HG03066 (cell line): ENCODE measurements around the gene LDB2.

Experiments
- ATAC-seq: cut with Tn5 transposase; IDR thresholded peaks from one replicate; pipeline ENCODE4 v1.9.1; 2021; ENCODE audit warnings: low read depth; ENCODE audit not compliant: unreplicated experiment

Gene LDB2

DNA sequence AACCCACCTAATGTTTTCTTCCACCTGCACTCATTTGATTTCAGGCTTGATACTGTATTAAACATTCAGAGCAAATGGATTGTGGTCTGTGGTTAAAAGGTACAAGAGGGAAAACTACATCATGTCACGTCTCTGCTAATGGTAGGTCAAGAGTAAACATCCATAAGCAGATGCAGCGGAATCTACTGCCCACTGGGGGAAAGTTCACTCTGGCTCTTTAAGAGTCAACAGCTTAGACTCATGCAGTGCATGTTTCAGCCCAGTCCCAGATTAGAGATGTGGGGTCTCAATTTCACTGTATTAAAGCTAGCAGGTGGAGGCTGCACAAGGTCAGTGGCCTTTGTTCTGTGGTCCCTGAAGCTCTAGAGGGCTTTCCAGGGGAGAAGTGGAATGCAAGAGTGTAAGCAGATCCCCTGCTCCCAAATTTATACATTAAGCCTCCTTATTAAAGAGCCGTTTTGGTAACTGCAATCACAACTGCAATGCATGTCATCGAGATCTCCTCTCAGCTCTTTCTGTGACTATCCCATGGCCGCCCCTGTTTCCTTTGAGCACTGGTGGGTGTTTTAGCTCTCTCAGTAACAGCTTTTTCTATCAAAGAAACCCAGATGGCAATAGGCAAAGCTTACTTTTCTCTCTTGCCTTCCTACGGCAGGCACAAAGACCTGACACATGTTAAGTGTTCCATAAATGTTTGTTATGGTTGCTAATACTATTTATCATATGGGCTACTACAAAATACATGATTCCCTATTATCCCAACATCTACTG is 53.4 kb downstream of the LDB2 start:
- ATAC-seq = no peak

DNA sequence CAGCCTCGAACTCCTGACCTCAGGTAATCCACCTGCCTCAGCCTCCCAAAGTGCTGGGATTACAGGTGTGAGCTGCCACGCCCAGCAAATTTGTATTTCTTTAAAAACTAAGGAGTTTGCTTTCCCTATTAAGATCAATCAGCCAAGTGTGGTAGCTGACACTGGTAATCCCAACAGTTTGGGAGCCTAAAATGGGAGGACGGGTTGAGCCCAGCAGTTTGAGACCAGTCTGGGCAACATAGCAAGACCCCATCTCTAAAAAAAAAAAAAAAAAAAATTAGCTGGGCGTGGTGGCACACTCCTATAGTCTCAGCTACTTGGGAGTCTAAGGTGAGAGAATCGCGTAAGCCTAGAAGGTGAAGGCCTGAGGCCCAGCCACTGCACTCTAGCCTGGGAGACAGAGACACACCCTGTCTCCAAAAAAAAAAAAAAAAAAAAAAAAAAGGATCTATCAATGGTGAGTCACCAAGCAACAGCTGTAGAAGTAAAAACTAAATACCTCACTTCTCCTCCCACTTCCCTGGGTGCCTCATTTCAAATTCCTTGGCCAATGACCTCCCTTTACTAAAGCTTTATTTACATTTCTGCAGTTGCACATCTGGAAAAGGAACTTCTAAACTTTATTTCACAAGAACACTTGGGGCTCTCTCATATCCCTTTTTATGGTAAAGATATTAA is 54.5 kb downstream of the LDB2 start:
- ATAC-seq = no peak

DNA sequence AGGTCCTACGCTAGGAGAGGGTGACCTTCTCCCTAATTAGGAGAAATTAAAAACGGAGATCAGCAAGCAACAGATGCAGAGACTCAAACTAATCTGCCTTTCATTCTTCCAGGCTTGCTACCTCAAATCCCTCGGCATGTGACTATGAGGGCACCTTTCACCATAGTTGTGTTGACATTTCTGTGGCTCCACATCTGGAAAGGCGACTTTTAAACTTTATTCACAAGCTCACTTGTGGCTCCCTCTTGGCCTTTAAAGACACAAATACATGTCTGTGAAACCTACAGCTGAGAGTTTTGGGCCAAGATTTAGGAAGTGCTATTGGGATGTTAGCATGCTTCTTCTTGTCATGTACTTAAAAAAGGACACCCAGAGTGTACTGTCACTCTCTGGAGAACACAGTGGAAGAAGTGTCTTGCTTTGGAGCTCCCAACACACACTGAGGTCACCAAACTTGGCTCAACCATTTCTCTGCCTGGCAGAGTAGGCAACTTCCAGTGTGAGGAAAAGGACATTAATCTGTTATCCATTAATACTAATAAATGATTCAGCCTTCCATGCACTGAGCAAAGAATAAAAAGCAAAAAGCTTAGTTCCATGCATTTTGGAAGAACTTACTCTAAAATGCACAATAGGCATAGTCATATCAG is 60.1 kb downstream of the LDB2 start:
- no peak for ATAC-seq

DNA sequence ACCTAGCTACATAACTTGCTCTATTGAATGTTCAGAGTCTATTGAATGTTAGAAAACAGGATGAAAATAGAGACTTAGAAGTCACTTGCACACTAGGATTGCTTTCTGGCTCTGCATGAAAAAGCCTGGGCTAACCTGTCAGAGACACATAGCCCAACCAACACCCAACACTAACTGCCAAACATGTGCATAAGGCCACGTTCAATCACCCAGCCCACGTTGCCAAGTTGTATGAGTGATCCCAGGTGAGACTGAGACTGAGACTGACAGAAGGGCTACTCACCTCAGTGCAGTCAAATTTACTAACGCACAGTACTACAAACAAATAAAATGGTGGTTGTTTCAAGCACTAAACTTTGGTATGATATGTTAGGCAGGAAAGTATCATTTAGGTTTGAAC is 61.0 kb downstream of the LDB2 start:
- no peak for ATAC-seq

DNA sequence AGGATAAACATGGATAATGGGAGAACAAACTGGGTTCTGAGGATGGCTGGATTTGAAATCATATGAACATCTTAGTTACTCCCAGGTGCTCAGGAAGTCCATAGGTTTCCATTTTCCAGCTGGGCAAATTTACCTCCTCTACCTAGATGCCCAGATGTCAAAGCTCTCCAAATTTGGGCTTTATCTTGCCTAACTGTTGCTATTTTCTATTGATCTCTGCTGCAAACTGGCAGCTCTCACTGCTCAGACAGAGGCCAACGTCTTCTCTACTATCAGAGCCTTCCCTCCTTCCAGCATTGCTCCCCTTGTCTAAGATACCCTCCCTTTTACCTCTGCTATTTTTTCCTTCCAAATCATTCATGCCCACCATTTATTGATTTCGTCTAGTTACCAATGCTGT is 62.1 kb downstream of the LDB2 start:
- no peak for ATAC-seq

DNA sequence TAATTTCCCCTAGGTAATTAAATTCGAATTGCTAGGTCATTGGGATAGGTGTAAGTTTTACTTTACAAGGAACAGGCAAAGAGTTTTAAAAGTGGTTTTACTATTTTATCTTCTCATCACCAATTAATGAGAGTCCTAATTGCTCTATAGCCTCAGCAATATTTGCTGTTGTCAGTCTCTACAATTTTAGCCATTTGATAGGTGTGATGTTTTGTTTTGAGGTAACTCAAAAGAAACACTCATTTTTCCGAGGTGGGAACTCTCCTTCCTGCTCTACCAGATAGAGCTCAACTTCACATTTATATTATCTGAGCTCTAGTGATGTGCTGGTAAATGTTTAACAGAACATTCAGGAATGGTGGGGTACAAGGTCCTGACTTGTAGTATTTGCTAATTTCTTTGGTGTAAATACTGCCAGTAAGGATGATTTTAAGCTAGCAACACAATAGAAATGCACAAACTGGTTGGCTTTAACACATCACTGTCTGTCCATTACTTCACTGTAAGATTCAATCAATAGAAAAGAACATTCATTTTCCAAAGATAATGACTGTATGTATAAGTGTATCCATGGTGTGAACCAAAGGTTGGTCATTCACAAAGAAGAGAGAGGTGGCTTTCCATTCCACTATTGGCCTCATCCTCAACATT is 62.7 kb downstream of the LDB2 start:
- ATAC-seq = no peak

DNA sequence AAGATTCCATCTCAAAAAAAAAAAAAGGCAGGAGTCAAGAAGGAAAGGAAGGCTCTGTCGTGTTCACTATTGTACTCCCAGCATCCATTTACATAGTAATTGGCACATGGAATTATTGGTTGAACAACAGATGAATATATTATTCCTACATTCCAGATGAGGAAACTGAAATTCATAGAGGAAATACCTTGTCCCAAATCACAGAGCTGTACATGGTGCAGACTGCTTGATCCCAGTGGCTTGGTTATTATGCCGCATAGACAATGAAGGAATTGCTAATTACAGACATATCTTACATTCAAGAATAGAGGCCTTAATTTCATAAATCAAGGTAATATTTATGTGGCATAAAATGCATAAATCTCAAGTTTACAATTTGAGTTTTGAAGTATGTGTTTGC is 63.6 kb downstream of the LDB2 start:
- ATAC-seq = no peak

DNA sequence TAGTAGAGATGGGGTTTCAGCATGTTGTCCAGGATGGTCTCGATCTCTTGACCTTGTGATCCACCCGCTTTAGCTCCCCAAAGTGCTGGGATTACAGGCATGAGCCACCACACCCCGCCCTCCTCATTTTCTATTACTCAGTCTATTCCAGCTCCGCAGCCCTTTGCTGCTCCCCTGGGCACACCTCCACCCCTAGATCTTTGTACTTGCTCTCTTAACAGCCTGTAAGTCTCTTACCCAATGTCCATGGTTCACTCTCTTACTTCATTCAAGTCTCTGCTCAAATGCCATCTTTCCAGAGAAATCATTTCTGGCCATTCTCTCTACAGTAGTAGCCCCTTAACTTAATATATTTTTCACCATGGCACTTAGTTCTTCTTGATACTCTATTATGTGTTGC is 64.7 kb downstream of the LDB2 start:
- no peak for ATAC-seq

DNA sequence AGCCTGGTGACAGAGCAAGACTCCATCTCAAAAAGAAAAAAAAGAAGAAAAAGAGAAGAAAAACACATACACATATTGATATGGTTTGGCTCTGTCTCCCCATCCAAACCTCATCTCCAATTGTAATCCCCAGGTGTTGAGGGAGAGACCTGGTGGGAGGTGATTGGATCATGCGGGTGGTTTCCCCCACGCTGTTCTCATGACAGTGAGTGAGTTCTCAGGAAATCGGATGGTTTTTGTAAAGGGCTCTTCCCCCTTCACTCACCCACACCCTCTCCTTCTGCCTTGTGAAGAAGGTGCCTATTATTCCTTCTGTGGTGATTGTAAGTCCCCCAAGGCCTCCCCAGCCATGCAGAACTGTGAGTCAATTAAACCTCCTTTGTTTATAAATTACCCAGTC is 68.4 kb downstream of the LDB2 start:
- no peak for ATAC-seq

DNA sequence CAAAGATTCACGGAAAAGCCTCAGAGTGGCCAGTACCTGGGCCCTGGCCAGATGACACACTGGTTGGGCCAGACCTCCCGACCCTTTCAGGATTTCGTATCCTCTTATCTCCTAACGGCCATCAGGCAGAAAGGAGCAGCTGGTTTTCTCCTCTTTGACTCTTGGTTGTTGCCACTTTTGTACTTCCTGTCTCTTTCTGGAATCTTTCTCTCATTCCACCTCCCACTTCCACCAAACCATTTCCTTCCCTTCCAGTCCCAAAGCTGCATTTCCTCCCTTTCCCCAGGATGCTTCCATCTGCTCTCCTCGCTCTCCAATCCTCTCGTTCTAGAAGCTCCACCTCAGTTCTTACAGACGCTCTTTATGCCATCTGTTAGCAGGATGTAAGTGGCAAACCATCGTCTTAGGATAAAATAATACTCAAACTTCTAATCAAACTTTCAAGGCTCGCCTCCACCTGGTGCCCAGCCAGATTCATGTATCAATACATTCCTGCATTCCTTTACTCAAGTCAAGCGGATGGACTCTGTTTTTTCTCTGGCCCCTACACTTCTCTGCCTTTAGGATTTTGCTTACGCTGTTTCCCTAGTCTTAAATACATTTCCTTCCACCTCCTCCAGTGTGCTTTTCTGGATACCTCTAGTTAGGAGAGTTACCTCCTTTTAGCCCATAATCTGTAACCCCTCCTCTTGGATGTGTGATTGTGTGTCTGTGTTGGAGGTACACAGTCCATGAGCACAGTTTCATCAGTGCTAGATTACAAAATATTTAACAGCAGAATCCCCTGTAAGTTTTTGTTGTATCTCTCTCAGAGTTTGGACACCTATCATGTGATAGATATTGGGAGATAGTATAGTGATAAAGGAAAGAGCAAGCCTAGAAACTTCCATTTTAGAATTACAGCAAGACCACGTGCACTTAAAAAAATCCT is 70.4 kb downstream of the LDB2 start:
- no peak for ATAC-seq

DNA sequence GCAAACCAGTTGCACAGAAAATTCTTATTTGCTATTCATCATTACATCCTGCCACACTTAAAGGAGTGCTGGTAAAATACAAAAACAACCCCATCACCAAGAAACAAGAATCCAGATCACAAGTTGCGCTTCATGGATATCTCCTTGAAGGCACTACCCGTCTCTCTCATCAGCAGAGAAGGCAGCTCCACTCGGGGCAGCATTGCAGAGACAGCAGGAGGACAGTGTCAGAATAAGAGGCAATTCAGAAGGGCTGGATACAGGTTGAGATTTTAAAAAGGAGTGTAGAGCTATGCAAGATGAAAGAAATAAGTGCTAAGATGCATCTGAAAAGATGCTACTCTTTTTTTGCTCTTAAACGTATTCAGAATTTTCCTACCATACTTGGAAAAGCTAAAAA is 71.4 kb downstream of the LDB2 start:
- ATAC-seq = no peak

DNA sequence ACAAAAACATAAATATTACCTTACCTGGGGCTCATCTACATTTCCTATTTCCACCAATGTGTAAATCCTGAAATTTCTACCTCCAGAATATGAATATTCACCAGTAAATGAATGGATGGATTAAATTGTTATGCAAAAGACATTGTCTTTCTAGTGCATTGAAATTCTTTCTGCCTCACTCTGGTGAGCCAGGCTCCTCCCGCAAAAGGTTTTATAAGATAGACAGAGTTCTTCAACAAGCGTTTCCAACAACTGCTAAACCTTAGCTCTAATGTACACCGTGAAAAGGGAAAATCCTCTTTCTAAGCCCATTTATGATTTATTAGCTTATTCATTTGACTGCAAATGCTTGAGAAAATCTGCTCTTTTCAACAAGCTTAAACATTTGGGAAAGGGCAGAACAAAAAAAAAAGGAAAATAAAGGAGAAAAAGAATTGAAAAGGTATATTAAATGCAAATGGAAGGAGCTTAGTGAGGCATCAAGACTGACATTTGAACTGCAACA is 72.0 kb downstream of the LDB2 start:
- no peak for ATAC-seq

DNA sequence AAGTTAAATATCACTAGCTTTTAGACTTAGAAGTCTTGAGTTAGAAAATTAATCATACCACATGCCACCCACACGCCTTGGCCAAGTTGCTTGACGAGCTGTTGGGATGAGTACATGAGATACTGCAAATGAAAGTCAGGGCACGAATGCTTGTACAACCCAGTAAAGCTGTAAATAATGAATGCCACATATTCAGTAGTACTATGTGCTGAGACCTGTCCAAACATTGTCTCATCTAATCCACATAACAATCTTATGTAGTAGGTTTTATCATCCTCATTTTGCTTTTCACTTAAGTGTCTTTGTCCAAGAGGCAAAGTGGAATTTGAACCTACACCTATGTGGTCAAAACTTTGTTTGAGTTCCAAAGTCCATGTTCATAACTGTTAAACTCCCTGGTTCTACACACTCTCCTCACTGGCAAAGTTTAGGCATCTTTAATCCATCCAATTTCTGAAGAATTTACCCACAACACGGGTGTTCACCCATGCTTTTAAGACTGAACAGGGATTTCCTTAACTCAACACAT is 74.1 kb downstream of the LDB2 start:
- no peak for ATAC-seq

DNA sequence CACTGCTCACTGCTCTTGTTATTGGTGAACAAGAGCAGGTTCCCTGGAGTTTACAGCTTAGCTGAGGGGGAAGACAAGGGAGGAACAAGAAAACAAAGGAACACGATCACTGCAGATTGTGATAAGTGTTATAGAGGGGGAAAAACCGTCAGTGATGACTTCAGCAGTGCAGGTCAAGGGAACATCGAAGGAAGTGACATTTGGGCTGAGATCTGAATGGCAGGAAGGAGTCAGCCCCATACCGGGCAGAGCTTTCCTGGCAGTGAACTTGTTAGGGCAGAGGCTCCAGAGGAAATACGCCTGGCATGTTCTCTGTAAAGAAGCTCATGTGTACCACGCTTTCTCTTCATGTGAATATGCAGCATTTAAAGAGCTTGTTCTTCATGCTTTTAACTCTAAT is 78.1 kb downstream of the LDB2 start:
- no peak for ATAC-seq

DNA sequence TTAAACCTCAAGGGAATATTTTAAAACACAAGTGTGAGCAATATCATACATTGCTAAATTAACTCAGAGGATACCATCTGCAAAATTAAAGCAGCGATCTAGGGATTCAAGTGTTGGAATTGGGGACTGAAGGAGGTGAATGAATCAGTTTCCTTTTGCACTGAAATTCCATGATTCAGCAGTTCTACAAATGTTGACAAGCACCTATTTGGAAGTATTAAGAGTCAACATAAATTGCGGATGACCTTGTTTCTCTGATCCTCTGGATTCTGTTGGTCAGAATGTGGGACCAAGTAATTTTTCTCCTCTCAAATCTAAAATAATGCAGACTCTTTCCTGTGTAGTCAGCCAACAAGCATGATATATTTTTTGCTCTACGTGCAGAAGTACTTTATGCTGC is 78.8 kb downstream of the LDB2 start:
- ATAC-seq = no peak

DNA sequence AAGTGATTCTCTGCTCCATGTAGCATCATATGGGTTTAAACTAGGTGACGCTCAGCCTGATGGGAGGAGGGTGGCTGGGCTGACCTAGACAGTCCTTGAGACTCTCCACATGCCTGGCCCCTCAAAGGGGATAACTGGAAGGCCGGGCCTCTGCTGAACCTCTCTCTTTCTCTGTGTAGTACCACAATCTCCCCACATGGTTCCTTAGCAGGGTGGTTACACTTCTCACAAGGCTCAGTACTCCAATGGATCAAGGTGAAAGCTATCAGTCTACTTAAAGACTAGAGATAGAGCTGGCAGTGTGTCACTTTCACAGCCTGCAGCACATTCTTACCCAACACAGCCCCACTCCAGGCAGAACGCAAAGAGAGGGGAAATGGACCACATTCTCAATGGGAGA is 80.4 kb downstream of the LDB2 start:
- ATAC-seq = no peak

DNA sequence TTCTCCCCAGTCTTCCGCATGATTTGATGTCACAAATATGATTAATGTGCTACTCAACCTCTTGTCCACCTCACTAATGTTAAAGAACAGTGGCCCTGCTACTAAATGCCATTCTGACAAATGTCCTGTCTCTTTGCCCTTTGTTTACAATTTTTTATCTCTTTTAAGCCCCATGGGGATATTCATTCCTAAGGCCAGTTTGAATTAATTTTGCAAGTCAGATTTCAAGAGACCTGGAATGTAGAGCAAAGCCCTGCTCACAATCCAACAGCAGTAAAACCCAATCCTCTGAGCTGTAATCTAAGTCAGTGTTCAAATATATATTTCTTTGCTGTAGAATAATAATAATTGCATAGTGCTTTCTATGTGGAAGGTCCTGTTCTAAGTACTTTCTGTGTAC is 81.2 kb downstream of the LDB2 start:
- no peak for ATAC-seq

DNA sequence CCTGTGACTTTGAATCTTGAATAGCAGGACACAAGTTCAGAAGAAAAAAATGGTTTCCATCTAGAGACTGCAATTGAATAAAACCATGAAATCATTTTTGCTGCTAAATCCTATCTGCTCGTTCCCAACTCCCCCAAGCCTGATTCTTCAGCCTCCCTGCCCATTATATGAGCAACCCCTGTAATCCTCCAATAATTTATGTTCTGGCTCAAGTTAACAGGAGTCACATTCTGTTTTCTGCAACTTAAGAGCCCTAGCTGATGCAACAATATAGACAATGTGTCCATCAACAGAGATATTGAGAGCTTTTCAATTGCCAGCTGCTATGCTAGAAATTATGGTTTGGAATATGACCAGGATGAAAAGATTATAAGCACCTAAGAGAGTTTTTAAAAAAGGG is 84.1 kb downstream of the LDB2 start:
- no peak for ATAC-seq

DNA sequence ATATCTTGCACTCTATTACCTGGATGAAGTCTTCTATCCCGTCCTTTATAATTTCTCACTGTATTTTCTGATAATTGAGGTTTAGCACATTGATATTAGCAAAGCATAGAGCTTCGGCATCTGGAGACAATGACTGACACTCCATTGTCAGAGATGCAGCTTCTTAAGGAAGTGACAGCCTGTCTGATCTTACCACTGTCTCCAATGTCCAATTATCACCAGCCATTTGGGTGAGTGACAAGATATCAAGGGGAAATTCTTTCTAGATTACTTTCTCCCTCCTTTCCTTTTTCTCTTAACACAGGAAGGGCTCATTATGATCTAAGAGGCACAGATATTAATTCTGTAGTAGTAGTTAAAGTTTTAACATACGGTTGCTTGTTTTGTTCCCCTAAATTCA is 86.4 kb downstream of the LDB2 start:
- no peak for ATAC-seq

DNA sequence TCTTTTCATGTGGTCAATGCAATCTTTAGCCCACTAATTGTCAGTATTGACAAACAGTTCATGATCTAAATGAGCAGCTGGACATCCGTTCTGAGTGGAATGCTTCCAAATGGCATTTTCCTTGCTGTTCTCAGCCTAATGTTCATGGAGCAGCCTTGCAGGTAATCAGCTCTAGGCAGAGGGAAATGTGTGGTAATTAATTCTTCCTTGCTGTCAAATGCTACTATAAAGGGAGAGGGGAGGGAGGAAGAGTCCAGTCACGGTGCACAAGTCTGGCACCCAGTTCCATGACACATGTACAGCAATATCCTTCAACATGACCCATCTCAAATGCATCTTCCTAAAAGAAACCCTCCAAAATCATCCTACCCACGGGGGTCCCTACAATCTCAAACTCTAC is 88.5 kb downstream of the LDB2 start:
- no peak for ATAC-seq
